ENCODE data around the gene TMEM72. TPM values are rescaled to one million over a fixed set of nuclear protein-coding genes. Genes with fewer than 3 reads are reported as not detected.

TMEM72 gene
- total RNA-seq, 1 experiment from 2014 or later = not detected

DNA sequence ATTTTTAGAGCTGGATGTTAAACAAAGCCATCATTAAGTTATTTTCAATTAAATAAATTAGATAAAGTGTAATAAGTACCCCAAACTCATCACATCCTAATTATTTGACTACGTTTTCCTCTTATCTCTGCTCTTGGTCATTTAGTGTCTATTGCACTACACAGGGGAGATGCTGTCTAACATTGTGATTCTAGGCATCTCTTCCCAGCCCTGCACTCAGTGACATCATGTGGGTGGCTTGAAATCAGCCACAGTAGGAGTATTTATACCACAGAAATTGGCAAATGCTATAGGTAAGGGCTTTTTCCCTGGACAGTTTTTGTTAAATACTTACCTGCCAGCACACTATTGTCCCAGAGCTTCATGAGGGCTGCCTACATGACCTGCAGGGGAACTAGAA, 21.3 kb upstream of the TMEM72 start:
- POLR2A ChIA-PET = no interaction called here
- CTCF ChIA-PET = no interaction called here
- H3K36me3 ChIP-seq (ENCODE audit: control insufficient read depth, insufficient read depth, low read length) = no peaks in the 10 kb centered on the region

DNA sequence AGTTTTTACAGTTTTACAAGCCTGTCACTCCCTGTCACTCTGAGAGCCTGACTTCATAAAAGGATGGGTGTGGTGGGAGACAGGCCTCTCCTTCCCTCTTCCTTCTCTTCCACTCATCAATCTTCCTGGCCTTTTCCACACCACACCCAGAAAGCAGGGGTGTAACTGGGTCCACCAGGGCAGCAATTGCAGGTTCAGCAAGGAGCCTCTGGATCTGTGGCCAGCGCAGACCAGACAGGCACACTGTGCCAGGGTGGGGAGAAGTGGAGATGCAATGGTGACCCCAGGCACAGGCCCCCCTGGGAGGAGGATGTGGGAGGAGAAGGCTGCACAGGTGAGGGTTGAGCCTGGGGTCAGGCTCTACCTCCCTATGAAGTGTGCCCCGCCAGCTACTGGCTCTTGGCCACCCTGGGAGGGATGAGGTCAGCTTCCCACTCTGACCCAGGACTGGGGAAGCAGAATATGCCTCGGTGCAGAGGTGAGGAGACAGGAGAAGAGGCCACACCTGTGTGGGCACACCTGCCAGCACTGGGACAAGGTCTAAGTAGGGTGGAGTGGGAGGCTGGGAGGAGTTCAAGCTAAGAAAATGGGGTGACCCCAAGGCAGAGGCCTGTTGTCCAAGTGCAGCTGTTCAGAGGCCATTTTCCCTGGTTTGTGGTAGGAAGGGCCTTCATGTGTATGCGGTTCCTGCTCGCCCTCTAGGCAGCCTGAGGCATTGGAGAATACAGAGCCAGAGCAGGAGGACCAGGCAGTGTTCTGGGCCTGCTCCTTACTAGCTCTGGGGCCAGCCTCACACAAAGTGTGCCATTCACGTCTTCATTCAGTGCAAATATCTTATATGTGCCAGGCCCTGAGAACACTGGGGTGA, 20.2 kb upstream of the TMEM72 start:
- BruUV-seq (replicated peaks) = no TSS peak
- TF ChIP-seq POLR2AphosphoS5 (IDR thresholded peaks at IDR 0.05; ENCODE audit: low read depth, low read length) (no peak), CTCF (IDR thresholded peaks at IDR 0.05) (no peak), TCF7L2 (IDR thresholded peaks at IDR 0.05; ENCODE audit: low read depth, low read length) (no peak), SIN3A (IDR thresholded peaks at IDR 0.05; ENCODE audit: borderline replicate concordance, insufficient read depth, low read depth, low read length) (no peak)
- TF ChIP-seq, protein P1, sequence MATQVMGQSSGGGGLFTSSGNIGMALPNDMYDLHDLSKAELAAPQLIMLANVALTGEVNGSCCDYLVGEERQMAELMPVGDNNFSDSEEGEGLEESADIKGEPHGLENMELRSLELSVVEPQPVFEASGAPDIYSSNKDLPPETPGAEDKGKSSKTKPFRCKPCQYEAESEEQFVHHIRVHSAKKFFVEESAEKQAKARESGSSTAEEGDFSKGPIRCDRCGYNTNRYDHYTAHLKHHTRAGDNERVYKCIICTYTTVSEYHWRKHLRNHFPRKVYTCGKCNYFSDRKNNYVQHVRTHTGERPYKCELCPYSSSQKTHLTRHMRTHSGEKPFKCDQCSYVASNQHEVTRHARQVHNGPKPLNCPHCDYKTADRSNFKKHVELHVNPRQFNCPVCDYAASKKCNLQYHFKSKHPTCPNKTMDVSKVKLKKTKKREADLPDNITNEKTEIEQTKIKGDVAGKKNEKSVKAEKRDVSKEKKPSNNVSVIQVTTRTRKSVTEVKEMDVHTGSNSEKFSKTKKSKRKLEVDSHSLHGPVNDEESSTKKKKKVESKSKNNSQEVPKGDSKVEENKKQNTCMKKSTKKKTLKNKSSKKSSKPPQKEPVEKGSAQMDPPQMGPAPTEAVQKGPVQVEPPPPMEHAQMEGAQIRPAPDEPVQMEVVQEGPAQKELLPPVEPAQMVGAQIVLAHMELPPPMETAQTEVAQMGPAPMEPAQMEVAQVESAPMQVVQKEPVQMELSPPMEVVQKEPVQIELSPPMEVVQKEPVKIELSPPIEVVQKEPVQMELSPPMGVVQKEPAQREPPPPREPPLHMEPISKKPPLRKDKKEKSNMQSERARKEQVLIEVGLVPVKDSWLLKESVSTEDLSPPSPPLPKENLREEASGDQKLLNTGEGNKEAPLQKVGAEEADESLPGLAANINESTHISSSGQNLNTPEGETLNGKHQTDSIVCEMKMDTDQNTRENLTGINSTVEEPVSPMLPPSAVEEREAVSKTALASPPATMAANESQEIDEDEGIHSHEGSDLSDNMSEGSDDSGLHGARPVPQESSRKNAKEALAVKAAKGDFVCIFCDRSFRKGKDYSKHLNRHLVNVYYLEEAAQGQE (IDR thresholded peaks at IDR 0.05; ENCODE audit: insufficient read depth in 1 of 2, low read depth in 2 of 2, low read length in 1 of 2) = no peak
- ChIA-PET CTCF (no interaction called here), POLR2A (no interaction called here)
- H3K4me1 ChIP-seq (ENCODE audit: control insufficient read depth, insufficient read depth, low read length) = no peaks in the 10 kb centered on the region
- no peak for ATAC-seq
- no peak overlapping the region for H3K4me3 ChIP-seq (ENCODE audit: low read depth in 2 of 2, low read length in 2 of 2)
- H3K9me3 ChIP-seq (ENCODE audit: control insufficient read depth, insufficient read depth, low read depth, low read length) = no peaks in the 10 kb centered on the region
- DNase-seq (ENCODE audit: low read depth, low spot score) = no peak
- intact Hi-C loops (cut with micrococcal nuclease; ENCODE audit: unreplicated experiment) = no loop called here
- no peak overlapping the region for H3K27ac ChIP-seq (ENCODE audit: low read length)
- H3K36me3 ChIP-seq (ENCODE audit: control insufficient read depth, insufficient read depth, low read length) = no peaks in the 10 kb centered on the region
- in situ Hi-C loops (cut with HindIII; ENCODE audit: low pct_unique_long_range_greater_than_20kb, low sequenced_read_pairs) = no loop called here
- H3K27me3 ChIP-seq (ENCODE audit: control insufficient read depth, insufficient read depth, low read length) = no peaks in the 10 kb centered on the region

More for the DNA sequence above, 21.3 kb upstream of the TMEM72 start:
- ATAC-seq (no peak), DNase-seq (ENCODE audit: low read depth, low spot score) (no peak)
- Histone ChIP-seq H3K9me3 (ENCODE audit: control insufficient read depth, insufficient read depth, low read depth, low read length) (no peaks in the 10 kb centered on the region), H3K27me3 (ENCODE audit: control insufficient read depth, insufficient read depth, low read length) (no peaks in the 10 kb centered on the region; the same call in 1 of the 2 replicates), H3K4me1 (ENCODE audit: control insufficient read depth, insufficient read depth, low read length) (no peaks in the 10 kb centered on the region), H3K4me3 (ENCODE audit: low read depth in 2 of 2, low read length in 2 of 2) (no peak overlapping the region), H3K27ac (ENCODE audit: low read length) (no peak overlapping the region)
- in situ Hi-C loops (cut with HindIII; ENCODE audit: low pct_unique_long_range_greater_than_20kb, low sequenced_read_pairs) (no loop called here), intact Hi-C loops (cut with micrococcal nuclease; ENCODE audit: unreplicated experiment) (no loop called here)
- no TSS peak for BruUV-seq (replicated peaks)
- no peak for TF ChIP-seq CTCF (IDR thresholded peaks at IDR 0.05)
- no peak for TF ChIP-seq POLR2AphosphoS5 (IDR thresholded peaks at IDR 0.05; ENCODE audit: low read depth, low read length)
- TF ChIP-seq TCF7L2 (IDR thresholded peaks at IDR 0.05; ENCODE audit: low read depth, low read length) = no peak
- TF ChIP-seq SIN3A (IDR thresholded peaks at IDR 0.05; ENCODE audit: borderline replicate concordance, insufficient read depth, low read depth, low read length) = no peak
- TF ChIP-seq, protein P1 (IDR thresholded peaks at IDR 0.05; ENCODE audit: insufficient read depth in 1 of 2, low read depth in 2 of 2, low read length in 1 of 2) = no peak
